Measurements from ENCODE around the gene ZNF618. TPM values are rescaled to one million over a fixed set of nuclear protein-coding genes. Genes with fewer than 3 reads are reported as not detected.

The ZNF618 gene
- total RNA-seq, 2 experiments from 2014 or later = not detected

DNA sequence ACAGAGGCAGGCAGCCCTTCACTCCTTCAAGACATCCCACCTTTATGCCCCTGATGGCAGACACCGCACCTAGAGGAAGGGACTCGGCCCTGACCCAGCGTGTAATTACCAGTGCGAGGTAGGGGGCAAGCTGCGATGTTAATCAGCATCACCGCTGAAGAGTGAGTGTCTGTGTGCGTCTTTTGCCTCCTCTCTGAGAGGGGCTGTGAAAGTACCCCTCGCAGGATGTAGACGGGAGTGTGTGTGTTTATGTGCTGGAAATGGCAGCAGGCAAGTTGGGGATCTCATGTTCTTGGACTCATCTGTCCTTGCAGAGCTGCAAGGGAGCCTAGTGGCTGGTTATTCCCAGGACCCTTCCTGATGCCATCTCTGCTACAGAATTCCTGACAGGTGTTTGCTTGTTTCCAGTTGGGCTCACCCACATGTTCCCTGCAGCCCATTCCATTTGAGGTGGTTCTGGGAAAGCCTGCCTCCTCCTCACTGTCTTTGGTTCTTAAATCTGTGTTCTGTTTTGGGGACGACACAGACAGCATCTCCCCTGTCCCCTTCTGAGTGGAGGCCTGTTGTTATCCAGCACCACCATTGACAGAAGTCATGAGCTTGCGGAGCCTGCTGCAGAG lies 70.5 kb downstream of the ZNF618 start:
- no peaks in the 10 kb centered on the region for H3K79me2 ChIP-seq (ENCODE audit: insufficient read depth, low read depth, low read length)
- H3K4me2 ChIP-seq (ENCODE audit: low read length) = no peak overlapping the region
- H3K27ac ChIP-seq (ENCODE audit: low read depth, low read length, poor library complexity, severe bottlenecking) = no peak overlapping the region
- H4K20me1 ChIP-seq (ENCODE audit: insufficient read depth, low read length) = no peaks in the 10 kb centered on the region
- H2AFZ ChIP-seq (ENCODE audit: low read length) = no peak overlapping the region
- no peak overlapping the region for H3K4me3 ChIP-seq (ENCODE audit: low read depth, low read length, poor library complexity, severe bottlenecking)
- no TSS peak for BruUV-seq (replicated peaks)
- H3K9me3 ChIP-seq (ENCODE audit: low read length) = no peaks in the 10 kb centered on the region
- intact Hi-C loops (cut with micrococcal nuclease; ENCODE audit: unreplicated experiment) = no loop called here
- CTCF ChIA-PET (ENCODE audit: unreplicated experiment) = no interaction called here
- H3K4me1 ChIP-seq (ENCODE audit: insufficient read depth, low read length, poor library complexity, severe bottlenecking) = no peaks in the 10 kb centered on the region
- TF ChIP-seq, protein P1, sequence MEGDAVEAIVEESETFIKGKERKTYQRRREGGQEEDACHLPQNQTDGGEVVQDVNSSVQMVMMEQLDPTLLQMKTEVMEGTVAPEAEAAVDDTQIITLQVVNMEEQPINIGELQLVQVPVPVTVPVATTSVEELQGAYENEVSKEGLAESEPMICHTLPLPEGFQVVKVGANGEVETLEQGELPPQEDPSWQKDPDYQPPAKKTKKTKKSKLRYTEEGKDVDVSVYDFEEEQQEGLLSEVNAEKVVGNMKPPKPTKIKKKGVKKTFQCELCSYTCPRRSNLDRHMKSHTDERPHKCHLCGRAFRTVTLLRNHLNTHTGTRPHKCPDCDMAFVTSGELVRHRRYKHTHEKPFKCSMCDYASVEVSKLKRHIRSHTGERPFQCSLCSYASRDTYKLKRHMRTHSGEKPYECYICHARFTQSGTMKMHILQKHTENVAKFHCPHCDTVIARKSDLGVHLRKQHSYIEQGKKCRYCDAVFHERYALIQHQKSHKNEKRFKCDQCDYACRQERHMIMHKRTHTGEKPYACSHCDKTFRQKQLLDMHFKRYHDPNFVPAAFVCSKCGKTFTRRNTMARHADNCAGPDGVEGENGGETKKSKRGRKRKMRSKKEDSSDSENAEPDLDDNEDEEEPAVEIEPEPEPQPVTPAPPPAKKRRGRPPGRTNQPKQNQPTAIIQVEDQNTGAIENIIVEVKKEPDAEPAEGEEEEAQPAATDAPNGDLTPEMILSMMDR (conservative IDR thresholded peaks at IDR 0.05; ENCODE audit: low read length) = no peak
- TF ChIP-seq EZH2phosphoT487 (IDR thresholded peaks at IDR 0.05; ENCODE audit: borderline replicate concordance, low read depth, low read length) = no peak
- DNase-seq (ENCODE audit: low spot score) = no peak
- H3K9me2 ChIP-seq (ENCODE audit: insufficient read depth, low read length) = no peaks in the 10 kb centered on the region
- H3K36me3 ChIP-seq (ENCODE audit: insufficient read depth, low read length) = no peaks in the 10 kb centered on the region
- POLR2A ChIA-PET = no interaction called here

DNA sequence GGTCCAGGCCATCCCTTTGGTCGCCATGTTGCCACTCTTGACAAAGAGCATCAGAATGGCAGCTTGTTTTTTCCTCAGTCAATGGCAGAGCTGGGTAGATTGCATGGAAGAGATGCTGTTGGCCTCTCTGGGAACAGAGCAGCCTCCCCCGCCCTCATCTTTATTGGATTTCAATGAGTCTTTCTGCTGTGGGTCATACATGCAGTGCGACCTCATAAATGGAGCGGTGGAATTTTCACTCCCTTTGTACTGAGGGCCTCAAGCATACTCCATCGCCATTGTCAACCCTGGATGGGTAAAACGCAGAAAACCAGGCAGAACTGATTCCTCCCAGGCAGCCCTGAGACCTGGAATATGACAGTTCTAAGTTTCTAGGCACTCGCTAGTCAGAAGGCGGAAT lies 71.8 kb downstream of the ZNF618 start:
- Histone ChIP-seq H3K4me3 (ENCODE audit: low read depth, low read length, poor library complexity, severe bottlenecking) (no peak overlapping the region), H3K4me1 (ENCODE audit: insufficient read depth, low read length, poor library complexity, severe bottlenecking) (no peaks in the 10 kb centered on the region), H3K27ac (ENCODE audit: low read depth, low read length, poor library complexity, severe bottlenecking) (no peak overlapping the region), H3K9me3 (ENCODE audit: low read length) (no peaks in the 10 kb centered on the region), H3K36me3 (ENCODE audit: insufficient read depth, low read length) (no peaks in the 10 kb centered on the region), H2AFZ (ENCODE audit: low read length) (no peak overlapping the region), H4K20me1 (ENCODE audit: insufficient read depth, low read length) (no peaks in the 10 kb centered on the region), H3K4me2 (ENCODE audit: low read length) (no peak overlapping the region), H3K79me2 (ENCODE audit: insufficient read depth, low read depth, low read length) (no peaks in the 10 kb centered on the region), H3K9me2 (ENCODE audit: insufficient read depth, low read length) (no peaks in the 10 kb centered on the region)
- no peak for DNase-seq (ENCODE audit: low spot score)
- ChIA-PET CTCF (ENCODE audit: unreplicated experiment) (no interaction called here), POLR2A (no interaction called here)
- intact Hi-C loops (cut with micrococcal nuclease; ENCODE audit: unreplicated experiment) = no loop called here
- TF ChIP-seq, protein P1 (conservative IDR thresholded peaks at IDR 0.05; ENCODE audit: low read length) = no peak
- no peak for TF ChIP-seq EZH2phosphoT487 (IDR thresholded peaks at IDR 0.05; ENCODE audit: borderline replicate concordance, low read depth, low read length)
- BruUV-seq (replicated peaks) = no TSS peak

DNA sequence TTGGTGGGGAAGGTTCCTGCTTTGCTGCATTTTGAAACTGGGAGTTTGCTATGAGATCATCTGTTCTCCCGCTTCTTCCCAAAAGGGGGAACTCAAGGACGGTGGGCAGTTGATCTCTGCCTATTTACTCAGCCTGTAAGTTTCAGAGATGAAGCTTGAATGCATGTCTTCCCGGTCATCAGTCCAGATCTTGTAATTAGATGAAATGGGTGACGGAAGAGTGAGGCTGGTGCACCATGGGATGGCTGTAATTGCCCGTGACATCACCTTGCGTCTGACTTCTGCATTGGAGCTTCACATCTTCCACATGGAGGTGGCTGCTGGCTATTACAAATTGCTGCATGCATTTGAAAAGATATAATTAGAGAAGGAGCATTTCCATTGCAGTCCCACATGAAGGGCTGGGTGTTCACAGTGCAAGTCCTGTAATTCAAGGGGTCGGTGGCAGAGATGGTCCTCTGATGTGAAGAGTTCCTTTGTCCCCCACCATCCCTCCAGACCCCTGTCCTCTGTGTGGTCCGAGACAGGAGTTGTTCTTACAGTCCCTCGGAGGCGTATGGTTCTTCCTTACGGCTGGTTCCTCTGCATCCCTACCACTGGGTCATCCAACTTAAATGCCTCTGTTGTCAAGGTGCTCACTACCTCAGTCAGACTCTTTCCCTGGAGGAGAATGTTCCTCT lies 72.9 kb downstream of the ZNF618 start:
- no peak for DNase-seq (ENCODE audit: low spot score)
- H3K79me2 ChIP-seq (ENCODE audit: insufficient read depth, low read depth, low read length) = no peaks in the 10 kb centered on the region
- BruUV-seq (replicated peaks) = no TSS peak
- no peaks in the 10 kb centered on the region for H3K9me2 ChIP-seq (ENCODE audit: insufficient read depth, low read length)
- H3K27ac ChIP-seq (ENCODE audit: low read depth, low read length, poor library complexity, severe bottlenecking) = no peak overlapping the region
- H3K9me3 ChIP-seq (ENCODE audit: low read length) = no peaks in the 10 kb centered on the region
- no peak overlapping the region for H3K4me2 ChIP-seq (ENCODE audit: low read length)
- ChIA-PET POLR2A (no interaction called here), CTCF (ENCODE audit: unreplicated experiment) (no interaction called here)
- intact Hi-C loops (cut with micrococcal nuclease; ENCODE audit: unreplicated experiment) = no loop called here
- no peaks in the 10 kb centered on the region for H3K4me1 ChIP-seq (ENCODE audit: insufficient read depth, low read length, poor library complexity, severe bottlenecking)
- no peak overlapping the region for H3K4me3 ChIP-seq (ENCODE audit: low read depth, low read length, poor library complexity, severe bottlenecking)
- no peaks in the 10 kb centered on the region for H4K20me1 ChIP-seq (ENCODE audit: insufficient read depth, low read length)
- no peaks in the 10 kb centered on the region for H3K36me3 ChIP-seq (ENCODE audit: insufficient read depth, low read length)
- H2AFZ ChIP-seq (ENCODE audit: low read length) = no peak overlapping the region
- no peak for TF ChIP-seq EZH2phosphoT487 (IDR thresholded peaks at IDR 0.05; ENCODE audit: borderline replicate concordance, low read depth, low read length)
- TF ChIP-seq, protein P1 (conservative IDR thresholded peaks at IDR 0.05; ENCODE audit: low read length) = no peak
